ENCODE data around the gene ZAP70. TPM values are rescaled to one million over a fixed set of nuclear protein-coding genes. Genes with fewer than 3 reads are reported as not detected.
A peak's percentile ranks its signal among the peaks of the same experiment; 100 is the strongest.

Gene ZAP70
- total RNA-seq, 1 donor, result under 0.01 TPM

DNA sequence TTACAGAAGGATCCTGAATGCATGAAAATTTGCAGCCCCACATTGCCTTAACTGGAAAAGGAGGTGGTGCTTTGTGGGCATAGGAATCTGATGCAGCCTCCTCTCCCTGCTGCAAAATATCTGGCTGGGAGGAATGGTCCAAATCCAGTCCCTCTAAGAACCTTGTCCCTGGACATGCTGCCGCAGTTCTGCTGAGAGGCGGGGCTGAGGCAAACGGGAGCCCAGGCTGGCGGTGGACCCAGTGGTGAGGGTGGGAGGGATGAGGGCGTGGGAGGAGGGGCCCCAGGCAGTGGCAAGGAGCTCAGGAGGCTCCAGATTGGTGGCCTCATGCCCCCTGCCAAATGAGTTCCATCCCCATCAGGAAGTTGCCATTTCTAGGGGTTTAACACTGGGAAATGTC, 36.2 kb downstream of the ZAP70 start:
- Histone ChIP-seq H4K20me1 (ENCODE audit: insufficient read depth, low read length) (no peaks in the 10 kb centered on the region), H3K36me3 (ENCODE audit: insufficient read depth, low read length) (no peaks in the 10 kb centered on the region), H2AFZ (ENCODE audit: low read length) (no peak overlapping the region), H3K9me3 (ENCODE audit: low read depth, low read length) (no peaks in the 10 kb centered on the region), H3K27me3 (ENCODE audit: insufficient read depth, low read length) (no peaks in the 10 kb centered on the region), H3K79me2 (ENCODE audit: insufficient read depth, low read length) (no peaks in the 10 kb centered on the region), H3K4me2 (ENCODE audit: insufficient read depth, low read length) (no peak overlapping the region), H3K4me3 (ENCODE audit: insufficient read depth, low read length) (no peak overlapping the region), H3K4me1 (ENCODE audit: insufficient read depth, low read length) (peaks cover 10% of the 10 kb centered on the region), H3K27ac (ENCODE audit: low read depth, low read length) (no peak overlapping the region)
- TF ChIP-seq, protein P1, sequence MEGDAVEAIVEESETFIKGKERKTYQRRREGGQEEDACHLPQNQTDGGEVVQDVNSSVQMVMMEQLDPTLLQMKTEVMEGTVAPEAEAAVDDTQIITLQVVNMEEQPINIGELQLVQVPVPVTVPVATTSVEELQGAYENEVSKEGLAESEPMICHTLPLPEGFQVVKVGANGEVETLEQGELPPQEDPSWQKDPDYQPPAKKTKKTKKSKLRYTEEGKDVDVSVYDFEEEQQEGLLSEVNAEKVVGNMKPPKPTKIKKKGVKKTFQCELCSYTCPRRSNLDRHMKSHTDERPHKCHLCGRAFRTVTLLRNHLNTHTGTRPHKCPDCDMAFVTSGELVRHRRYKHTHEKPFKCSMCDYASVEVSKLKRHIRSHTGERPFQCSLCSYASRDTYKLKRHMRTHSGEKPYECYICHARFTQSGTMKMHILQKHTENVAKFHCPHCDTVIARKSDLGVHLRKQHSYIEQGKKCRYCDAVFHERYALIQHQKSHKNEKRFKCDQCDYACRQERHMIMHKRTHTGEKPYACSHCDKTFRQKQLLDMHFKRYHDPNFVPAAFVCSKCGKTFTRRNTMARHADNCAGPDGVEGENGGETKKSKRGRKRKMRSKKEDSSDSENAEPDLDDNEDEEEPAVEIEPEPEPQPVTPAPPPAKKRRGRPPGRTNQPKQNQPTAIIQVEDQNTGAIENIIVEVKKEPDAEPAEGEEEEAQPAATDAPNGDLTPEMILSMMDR (IDR thresholded peaks at IDR 0.05; ENCODE audit: extremely low read depth, low read depth, low read length), result no peak
- no peak for DNase-seq (ENCODE audit: insufficient read length, low spot score, missing footprints)

DNA sequence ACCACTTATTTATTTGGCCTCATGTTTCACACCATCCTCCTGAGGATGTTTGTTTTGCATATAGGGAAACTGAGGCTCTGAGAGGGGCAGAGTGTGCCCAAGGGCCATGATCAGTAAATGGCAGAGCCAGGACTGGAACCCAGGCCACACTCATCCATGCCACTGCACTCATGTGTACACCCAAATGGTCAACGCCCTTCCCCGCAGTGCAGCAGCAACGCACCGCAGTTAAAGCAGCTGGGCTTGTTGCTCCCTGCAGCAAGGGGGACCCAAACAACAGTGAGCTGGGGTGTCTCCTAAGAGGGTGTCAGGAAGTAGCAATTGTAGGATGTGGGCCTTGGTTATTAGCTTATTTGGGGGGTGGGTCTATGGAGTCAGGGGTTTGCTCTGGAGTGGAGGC, 36.6 kb downstream of the ZAP70 start:
- DNase-seq (ENCODE audit: insufficient read length, low spot score, missing footprints), result no peak
- Histone ChIP-seq H4K20me1 (ENCODE audit: insufficient read depth, low read length) (no peaks in the 10 kb centered on the region), H3K4me1 (ENCODE audit: insufficient read depth, low read length) (peaks cover 10% of the 10 kb centered on the region), H3K4me2 (ENCODE audit: insufficient read depth, low read length) (no peak overlapping the region), H3K9me3 (ENCODE audit: low read depth, low read length) (no peaks in the 10 kb centered on the region), H3K27me3 (ENCODE audit: insufficient read depth, low read length) (no peaks in the 10 kb centered on the region), H2AFZ (ENCODE audit: low read length) (no peak overlapping the region), H3K4me3 (ENCODE audit: insufficient read depth, low read length) (no peak overlapping the region), H3K36me3 (ENCODE audit: insufficient read depth, low read length) (no peaks in the 10 kb centered on the region), H3K27ac (ENCODE audit: low read depth, low read length) (no peak overlapping the region), H3K79me2 (ENCODE audit: insufficient read depth, low read length) (no peaks in the 10 kb centered on the region)
- TF ChIP-seq, protein P1 (IDR thresholded peaks at IDR 0.05; ENCODE audit: extremely low read depth, low read depth, low read length), result no peak

DNA sequence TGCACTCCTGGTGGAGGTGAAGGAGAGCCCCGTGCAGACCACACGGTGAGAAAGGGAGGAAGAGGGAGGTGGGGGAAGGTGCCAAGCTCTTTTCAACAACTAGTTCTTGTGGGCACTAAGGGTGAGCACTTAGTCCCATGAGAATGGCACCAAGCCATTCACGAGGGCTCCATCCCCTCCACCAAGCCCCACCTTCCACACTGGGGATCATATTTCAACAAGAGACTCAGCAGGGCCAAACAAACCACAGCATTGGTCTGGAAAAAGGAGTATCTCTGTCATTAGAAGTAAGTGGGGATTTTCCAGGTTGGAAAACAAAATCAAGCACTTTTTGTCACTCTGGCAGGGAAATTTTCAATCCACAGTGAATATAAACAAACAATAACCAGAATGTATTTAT, 38.4 kb downstream of the ZAP70 start:
- no peaks in the 10 kb centered on the region for H3K9me3 ChIP-seq (ENCODE audit: low read depth, low read length)
- TF ChIP-seq, protein P1 (IDR thresholded peaks at IDR 0.05; ENCODE audit: extremely low read depth, low read depth, low read length), result no peak
- no peaks in the 10 kb centered on the region for H3K79me2 ChIP-seq (ENCODE audit: insufficient read depth, low read length)
- H4K20me1 ChIP-seq (ENCODE audit: insufficient read depth, low read length), result no peaks in the 10 kb centered on the region
- H3K4me3 ChIP-seq (ENCODE audit: insufficient read depth, low read length), result no peak overlapping the region
- no peaks in the 10 kb centered on the region for H3K27me3 ChIP-seq (ENCODE audit: insufficient read depth, low read length)
- H3K36me3 ChIP-seq (ENCODE audit: insufficient read depth, low read length), result no peaks in the 10 kb centered on the region
- no peak overlapping the region for H2AFZ ChIP-seq (ENCODE audit: low read length)
- DNase-seq (ENCODE audit: insufficient read length, low spot score, missing footprints), result no peak
- no peak overlapping the region for H3K27ac ChIP-seq (ENCODE audit: low read depth, low read length)
- no peak overlapping the region for H3K4me2 ChIP-seq (ENCODE audit: insufficient read depth, low read length)
- H3K4me1 ChIP-seq (ENCODE audit: insufficient read depth, low read length), result peaks cover 10% of the 10 kb centered on the region

DNA sequence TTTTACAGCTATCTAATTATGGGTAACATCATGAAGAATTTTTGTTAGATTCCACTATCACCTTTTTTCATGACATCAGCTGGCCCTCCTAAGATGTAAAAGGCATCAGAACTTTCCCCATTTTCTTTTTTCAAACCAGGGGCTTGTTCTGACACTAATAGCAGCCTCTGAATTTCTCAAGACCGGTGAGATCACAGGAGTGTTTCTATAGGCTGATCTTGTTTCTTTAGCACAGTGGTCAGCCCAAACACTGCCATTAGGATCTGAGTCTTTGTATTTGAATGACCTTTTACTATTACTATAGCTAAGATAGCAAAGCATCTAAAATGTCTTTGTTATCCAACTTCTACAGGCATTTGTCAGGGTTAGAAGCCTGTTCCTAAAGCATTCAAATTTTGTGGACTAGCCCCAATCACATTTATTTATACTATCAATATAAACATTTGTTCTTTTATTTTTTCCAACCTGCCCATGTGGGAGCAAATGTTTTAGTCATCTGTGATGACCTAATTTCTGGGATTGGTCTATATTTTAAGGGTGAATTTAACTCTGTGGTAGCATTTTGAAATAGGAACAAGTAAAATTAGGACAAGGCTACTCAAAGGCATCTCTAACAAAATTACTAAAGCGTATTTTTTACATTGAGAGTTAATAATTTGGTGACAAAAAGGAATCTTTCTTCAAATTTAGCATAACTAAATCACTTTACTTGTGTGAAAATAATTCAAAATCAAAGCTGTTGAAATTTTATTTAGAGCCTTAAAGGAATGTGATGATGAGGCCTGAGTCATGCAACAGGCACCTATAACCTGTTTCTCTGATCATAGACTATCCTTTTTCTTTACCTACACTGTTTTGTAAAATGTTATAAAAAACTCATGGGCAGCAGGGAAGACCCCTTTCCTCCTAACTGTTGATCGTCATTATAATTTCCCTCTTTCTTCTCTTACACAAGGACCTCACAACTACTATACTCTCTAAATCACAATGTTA, 39.3 kb downstream of the ZAP70 start:
- Histone ChIP-seq H3K4me1 (ENCODE audit: insufficient read depth, low read length) (peaks cover 10% of the 10 kb centered on the region), H3K27me3 (ENCODE audit: insufficient read depth, low read length) (no peaks in the 10 kb centered on the region), H3K4me2 (ENCODE audit: insufficient read depth, low read length) (no peak overlapping the region), H3K9me3 (ENCODE audit: low read depth, low read length) (no peaks in the 10 kb centered on the region), H4K20me1 (ENCODE audit: insufficient read depth, low read length) (peaks cover 3% of the 10 kb centered on the region), H3K79me2 (ENCODE audit: insufficient read depth, low read length) (no peaks in the 10 kb centered on the region), H3K4me3 (ENCODE audit: insufficient read depth, low read length) (no peak overlapping the region), H3K27ac (ENCODE audit: low read depth, low read length) (no peak overlapping the region), H2AFZ (ENCODE audit: low read length) (no peak overlapping the region), H3K36me3 (ENCODE audit: insufficient read depth, low read length) (peaks cover 7% of the 10 kb centered on the region)
- DNase-seq (ENCODE audit: insufficient read length, low spot score, missing footprints), result peak; percentile 75
- TF ChIP-seq, protein P1 (IDR thresholded peaks at IDR 0.05; ENCODE audit: extremely low read depth, low read depth, low read length), result no peak

Measured in osteoblast (primary cell).